Stimulated activated naive CD8-positive, alpha-beta T cell treated with anti-CD3 and anti-CD28 coated beads, Interleukin-15, Interleukin-2, amounts not matched to agents 100 ng/mL and 50 ng/mL, for 24 hours (primary cell): ENCODE data around the gene ATP11A.
"Not testable (repeated sequence)": the region's sequence is repeated elsewhere in the genome, so short reads cannot be mapped to it uniquely, and the experiment has no call there.

Experiments
- H3K27ac Mint-ChIP-seq: one replicate; pipeline ENCODE4 v1.8.0; 2021; ENCODE audit warnings: mild to moderate bottlenecking, mixed read lengths
- H3K27me3 Mint-ChIP-seq: one replicate; pipeline ENCODE4 v1.8.0; 2021; ENCODE audit warnings: mixed read lengths
- H3K36me3 Mint-ChIP-seq: one replicate; pipeline ENCODE4 v1.8.0; 2021; ENCODE audit warnings: low read depth, mixed read lengths
- H3K4me1 Mint-ChIP-seq: one replicate; pipeline ENCODE4 v1.8.0; 2021; ENCODE audit warnings: low read depth, mixed read lengths
- H3K4me3 Mint-ChIP-seq: one replicate; pipeline ENCODE4 v1.8.0; 2021; ENCODE audit warnings: mild to moderate bottlenecking, mixed read lengths
- H3K9me3 Mint-ChIP-seq: one replicate; pipeline ENCODE4 v1.8.0; 2021; ENCODE audit warnings: mixed read lengths

The ATP11A gene

GRCh38 chr13:112779856-112780604, 90.2 kb downstream of the ATP11A start:
- Mint-ChIP-seq H3K4me1 (peaks cover 6% of the 10 kb centered on the region), H3K9me3 (no peaks in the 10 kb centered on the region), H3K4me3 (no peak overlapping the region), H3K36me3 (no peaks in the 10 kb centered on the region), H3K27ac (peak overlapping the region; percentile 63), H3K27me3 (no peaks in the 10 kb centered on the region)

- no peak overlapping the region for H3K27ac Mint-ChIP-seq
- no peak overlapping the region for H3K4me3 Mint-ChIP-seq
- H3K27me3 Mint-ChIP-seq, result no peaks in the 10 kb centered on the region
- H3K4me1 Mint-ChIP-seq, result peaks cover 6% of the 10 kb centered on the region
- H3K36me3 Mint-ChIP-seq, result peaks cover 4% of the 10 kb centered on the region
- H3K9me3 Mint-ChIP-seq, result no peaks in the 10 kb centered on the region
Measured at GRCh38 chr13:112781287-112781686, 91.4 kb downstream of the ATP11A start.

- no peak overlapping the region for H3K4me3 Mint-ChIP-seq
- H3K9me3 Mint-ChIP-seq, result peaks cover 3% of the 10 kb centered on the region
- H3K27me3 Mint-ChIP-seq, result no peaks in the 10 kb centered on the region
- H3K27ac Mint-ChIP-seq, result no peak overlapping the region
- H3K36me3 Mint-ChIP-seq, result peaks cover 8% of the 10 kb centered on the region
- H3K4me1 Mint-ChIP-seq, result peaks cover 6% of the 10 kb centered on the region
Measured at GRCh38 chr13:112781881-112782361, 92.1 kb downstream of the ATP11A start.

DNA sequence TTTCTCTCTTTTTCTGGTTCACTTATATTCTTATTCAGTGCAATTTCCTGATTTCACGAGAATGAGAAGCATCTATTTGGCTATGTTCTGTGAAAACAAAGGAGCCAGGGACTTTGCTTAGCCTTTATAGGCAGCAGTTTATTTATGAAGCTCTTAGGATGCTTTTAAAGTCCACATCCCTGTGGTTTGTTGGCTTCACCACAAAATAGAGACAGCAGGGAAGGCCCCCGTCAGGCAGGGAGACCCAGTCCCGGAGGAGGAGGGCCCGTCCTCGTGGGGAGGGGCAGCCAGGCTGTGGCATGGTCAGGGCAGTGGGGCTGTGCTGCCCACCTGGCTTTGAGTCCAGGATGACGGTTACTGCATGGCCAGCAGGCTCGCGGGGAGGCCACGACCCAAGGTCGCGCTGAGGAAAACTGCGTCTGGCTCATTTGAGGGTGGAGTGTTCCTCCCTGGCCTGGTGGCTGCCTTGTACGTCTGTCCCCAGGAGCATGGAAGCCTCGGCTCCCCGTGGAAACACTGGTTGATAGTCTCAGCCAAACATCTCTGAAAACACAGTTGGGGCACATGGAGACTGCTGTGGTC, 92.7 kb downstream of the ATP11A start:
- H3K27ac Mint-ChIP-seq, result no peak overlapping the region
- no peaks in the 10 kb centered on the region for H3K27me3 Mint-ChIP-seq
- H3K4me3 Mint-ChIP-seq, result no peak overlapping the region
- H3K4me1 Mint-ChIP-seq, result peaks cover 6% of the 10 kb centered on the region
- H3K9me3 Mint-ChIP-seq, result peaks cover 3% of the 10 kb centered on the region
- H3K36me3 Mint-ChIP-seq, result peaks cover 8% of the 10 kb centered on the region

- Mint-ChIP-seq H3K27me3 (no peaks in the 10 kb centered on the region), H3K27ac (no peak overlapping the region), H3K4me1 (peaks cover 6% of the 10 kb centered on the region), H3K9me3 (peaks cover 3% of the 10 kb centered on the region), H3K4me3 (no peak overlapping the region), H3K36me3 (peaks cover 8% of the 10 kb centered on the region)
Measured at GRCh38 chr13:112783135-112783977, 93.5 kb downstream of the ATP11A start.

DNA sequence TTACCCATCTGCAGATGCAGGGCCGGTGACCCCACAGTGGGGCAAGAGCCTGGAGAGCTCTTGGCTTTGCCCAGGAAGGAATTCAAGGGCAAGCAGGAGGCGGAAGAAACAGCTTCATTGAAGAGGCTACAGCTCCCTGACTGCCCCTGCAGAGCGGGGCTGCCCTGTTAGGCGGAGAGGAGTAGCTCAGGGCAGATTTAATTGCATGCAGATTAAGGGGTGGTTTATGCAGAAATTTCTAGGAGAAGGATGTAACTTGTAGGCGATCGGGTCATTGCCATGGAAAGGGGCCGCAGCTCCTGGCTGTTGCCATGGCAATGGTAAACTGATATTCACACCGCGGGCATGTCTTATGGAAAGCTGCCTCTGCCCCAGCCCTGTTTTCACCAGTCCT, 94.1 kb downstream of the ATP11A start:
- Mint-ChIP-seq H3K4me1 (peaks cover 6% of the 10 kb centered on the region), H3K36me3 (peaks cover 8% of the 10 kb centered on the region), H3K27ac (no peak overlapping the region), H3K9me3 (peaks cover 3% of the 10 kb centered on the region), H3K4me3 (no peak overlapping the region), H3K27me3 (no peaks in the 10 kb centered on the region)

GRCh38 chr13:112784811-112785482, 95.1 kb downstream of the ATP11A start:
- Mint-ChIP-seq H3K4me1 (peaks cover 6% of the 10 kb centered on the region), H3K36me3 (peaks cover 8% of the 10 kb centered on the region)

DNA sequence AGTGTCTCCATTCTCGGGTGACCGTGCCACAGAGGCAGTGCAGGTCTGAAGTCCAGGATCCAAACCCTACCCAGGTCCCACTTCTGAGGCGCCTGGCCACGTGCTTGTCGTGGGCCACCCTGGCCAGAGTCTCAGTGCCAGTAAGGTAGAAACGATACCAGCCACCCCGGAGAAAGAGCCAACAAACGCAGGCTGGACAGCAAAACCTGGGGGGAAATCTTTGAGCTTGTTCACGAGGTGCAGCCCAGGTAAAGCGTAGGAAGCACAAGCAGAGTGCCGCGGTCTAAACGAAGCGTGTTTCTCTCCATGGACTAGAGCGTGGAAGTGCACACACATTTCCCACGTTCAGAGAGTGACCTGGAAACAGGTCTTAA, 95.6 kb downstream of the ATP11A start:
- no peaks in the 10 kb centered on the region for H3K27me3 Mint-ChIP-seq
- H3K4me1 Mint-ChIP-seq, result peaks cover 4% of the 10 kb centered on the region
- no peak overlapping the region for H3K4me3 Mint-ChIP-seq
- H3K27ac Mint-ChIP-seq, result no peak overlapping the region
- peaks cover 3% of the 10 kb centered on the region for H3K9me3 Mint-ChIP-seq
- H3K36me3 Mint-ChIP-seq, result peaks cover 8% of the 10 kb centered on the region

More at GRCh38 chr13:112784811-112785482, 95.1 kb downstream of the ATP11A start:
- Mint-ChIP-seq H3K27me3 (no peaks in the 10 kb centered on the region), H3K4me3 (no peak overlapping the region), H3K27ac (no peak overlapping the region), H3K9me3 (peaks cover 3% of the 10 kb centered on the region)

- not testable (repeated sequence) for H3K27ac Mint-ChIP-seq, H3K9me3 Mint-ChIP-seq, H3K27me3 Mint-ChIP-seq, H3K4me1 Mint-ChIP-seq, H3K36me3 Mint-ChIP-seq, H3K4me3 Mint-ChIP-seq
Measured at GRCh38 chr13:112786810-112787209, 97.0 kb downstream of the ATP11A start.

GRCh38 chr13:112790735-112791641, 101.2 kb downstream of the ATP11A start:
- peaks cover 3% of the 10 kb centered on the region for H3K9me3 Mint-ChIP-seq
- H3K27ac Mint-ChIP-seq, result no peak overlapping the region
- H3K27me3 Mint-ChIP-seq, result no peaks in the 10 kb centered on the region
- peaks cover 9% of the 10 kb centered on the region for H3K36me3 Mint-ChIP-seq
- H3K4me1 Mint-ChIP-seq, result peaks cover 9% of the 10 kb centered on the region
- H3K4me3 Mint-ChIP-seq, result no peak overlapping the region

DNA sequence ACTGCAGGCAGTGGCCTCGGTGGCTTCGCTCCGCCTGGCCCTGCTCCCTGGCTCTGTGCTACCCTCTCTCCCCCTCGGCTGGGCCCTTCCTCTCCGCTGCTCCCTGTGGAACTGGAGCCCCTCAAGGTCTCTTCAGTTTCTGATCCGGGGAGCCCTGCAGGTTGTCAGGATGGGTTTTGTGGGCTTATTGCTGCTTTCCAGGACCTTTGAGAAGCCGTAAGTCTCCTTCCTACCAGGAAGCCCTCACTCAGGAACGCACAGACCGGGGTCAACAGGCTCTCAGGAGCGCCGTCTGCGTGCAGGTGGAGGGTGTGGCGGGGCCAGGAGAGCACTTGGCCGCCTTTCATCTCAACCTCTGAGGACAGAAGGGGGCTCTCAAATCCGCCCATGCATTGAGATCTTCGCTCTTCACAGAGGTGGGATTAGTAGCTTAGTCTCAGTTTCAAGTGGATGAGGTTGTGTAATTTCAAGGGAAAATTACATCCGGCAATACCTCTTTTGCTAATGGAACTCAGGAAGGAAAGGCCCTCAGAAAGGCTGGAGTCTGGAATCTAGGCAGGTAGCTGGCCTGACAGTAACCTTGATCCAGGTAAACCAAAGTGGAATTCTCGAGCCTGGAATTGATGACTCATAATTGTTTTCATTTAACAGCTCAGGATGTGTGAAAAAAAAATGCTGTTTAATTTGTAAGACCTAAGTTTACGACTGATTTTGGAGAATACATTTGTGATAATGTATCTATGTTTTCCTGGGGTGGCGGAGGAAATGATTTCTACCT, 102.0 kb downstream of the ATP11A start:
- Mint-ChIP-seq H3K36me3 (peaks cover 13% of the 10 kb centered on the region), H3K4me1 (peaks cover 9% of the 10 kb centered on the region), H3K4me3 (no peak overlapping the region), H3K9me3 (no peaks in the 10 kb centered on the region), H3K27me3 (no peaks in the 10 kb centered on the region), H3K27ac (no peak overlapping the region)

GRCh38 chr13:112792511-112792910, 102.7 kb downstream of the ATP11A start:
- Mint-ChIP-seq H3K4me1 (peaks cover 9% of the 10 kb centered on the region), H3K36me3 (peaks cover 13% of the 10 kb centered on the region), H3K9me3 (no peaks in the 10 kb centered on the region), H3K27ac (no peak overlapping the region), H3K27me3 (no peaks in the 10 kb centered on the region), H3K4me3 (no peak overlapping the region)
